ENCODE results near the gene FERMT3.

DNA sequence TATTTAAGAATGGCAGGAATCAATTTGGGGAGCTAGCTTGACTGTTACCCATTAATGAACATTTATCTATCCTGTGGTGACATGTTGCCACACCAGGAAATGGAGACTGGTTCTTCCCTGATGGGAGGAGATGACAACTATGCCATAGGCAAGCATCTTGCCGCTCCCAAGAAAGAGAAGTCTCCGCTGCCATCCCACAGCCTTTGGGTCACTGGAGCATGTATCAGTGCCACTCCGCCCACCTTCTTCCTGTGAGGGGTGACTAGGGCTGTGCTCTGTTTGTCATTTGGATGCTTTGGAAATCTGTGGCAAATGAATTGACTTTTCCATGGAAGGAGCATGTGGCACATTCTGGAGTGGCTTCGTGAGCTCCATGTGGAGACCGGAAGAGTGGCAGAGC, 14.1 kb upstream of the FERMT3 start:
- TF ChIP-seq, protein P1, sequence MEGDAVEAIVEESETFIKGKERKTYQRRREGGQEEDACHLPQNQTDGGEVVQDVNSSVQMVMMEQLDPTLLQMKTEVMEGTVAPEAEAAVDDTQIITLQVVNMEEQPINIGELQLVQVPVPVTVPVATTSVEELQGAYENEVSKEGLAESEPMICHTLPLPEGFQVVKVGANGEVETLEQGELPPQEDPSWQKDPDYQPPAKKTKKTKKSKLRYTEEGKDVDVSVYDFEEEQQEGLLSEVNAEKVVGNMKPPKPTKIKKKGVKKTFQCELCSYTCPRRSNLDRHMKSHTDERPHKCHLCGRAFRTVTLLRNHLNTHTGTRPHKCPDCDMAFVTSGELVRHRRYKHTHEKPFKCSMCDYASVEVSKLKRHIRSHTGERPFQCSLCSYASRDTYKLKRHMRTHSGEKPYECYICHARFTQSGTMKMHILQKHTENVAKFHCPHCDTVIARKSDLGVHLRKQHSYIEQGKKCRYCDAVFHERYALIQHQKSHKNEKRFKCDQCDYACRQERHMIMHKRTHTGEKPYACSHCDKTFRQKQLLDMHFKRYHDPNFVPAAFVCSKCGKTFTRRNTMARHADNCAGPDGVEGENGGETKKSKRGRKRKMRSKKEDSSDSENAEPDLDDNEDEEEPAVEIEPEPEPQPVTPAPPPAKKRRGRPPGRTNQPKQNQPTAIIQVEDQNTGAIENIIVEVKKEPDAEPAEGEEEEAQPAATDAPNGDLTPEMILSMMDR (IDR thresholded peaks at IDR 0.05; ENCODE audit: borderline replicate concordance, extremely low read depth, low read length, poor library complexity, severe bottlenecking) = no peak
- no peak for TF ChIP-seq EZH2 (IDR thresholded peaks at IDR 0.05; ENCODE audit: borderline replicate concordance, low read depth, low read length, severe bottlenecking)
